ENCODE measurements around the gene SEC23B.
"Not testable (repeated sequence)": the region's sequence is repeated elsewhere in the genome, so short reads cannot be mapped to it uniquely, and the experiment has no call there.

SEC23B gene

DNA sequence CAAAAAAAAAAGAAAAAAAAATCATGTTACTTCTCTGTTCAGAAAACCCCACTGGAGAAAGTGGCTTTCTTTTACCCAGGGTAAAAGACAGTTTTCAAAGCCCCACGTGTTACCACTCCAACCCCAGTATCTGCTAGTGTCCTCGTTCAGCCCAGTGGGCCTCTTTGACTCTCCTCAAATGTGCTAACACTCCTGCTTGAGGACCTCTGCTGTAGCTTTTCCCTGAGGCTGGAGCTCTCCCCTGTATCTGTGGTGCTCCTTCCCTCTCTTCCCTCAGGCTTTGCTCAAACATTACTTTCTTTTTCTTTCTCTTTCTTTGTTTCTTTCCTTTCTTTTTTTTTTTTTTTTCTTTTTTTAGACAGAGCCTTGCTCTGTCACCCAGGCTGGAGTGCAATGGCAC lies 15.3 kb downstream of the SEC23B start:
- H3K36me3 ChIP-seq (ENCODE audit: insufficient read depth, low read length), result peaks cover 44% of the 10 kb centered on the region
- no peaks in the 10 kb centered on the region for H3K9me2 ChIP-seq (ENCODE audit: low read depth, low read length)
- H2AFZ ChIP-seq (ENCODE audit: low read length), result no peak overlapping the region
- no peaks in the 10 kb centered on the region for H3F3A ChIP-seq (ENCODE audit: insufficient read depth, low read length)
- H3K4me2 ChIP-seq (ENCODE audit: low read length), result no peak overlapping the region
- TF ChIP-seq, protein P1, sequence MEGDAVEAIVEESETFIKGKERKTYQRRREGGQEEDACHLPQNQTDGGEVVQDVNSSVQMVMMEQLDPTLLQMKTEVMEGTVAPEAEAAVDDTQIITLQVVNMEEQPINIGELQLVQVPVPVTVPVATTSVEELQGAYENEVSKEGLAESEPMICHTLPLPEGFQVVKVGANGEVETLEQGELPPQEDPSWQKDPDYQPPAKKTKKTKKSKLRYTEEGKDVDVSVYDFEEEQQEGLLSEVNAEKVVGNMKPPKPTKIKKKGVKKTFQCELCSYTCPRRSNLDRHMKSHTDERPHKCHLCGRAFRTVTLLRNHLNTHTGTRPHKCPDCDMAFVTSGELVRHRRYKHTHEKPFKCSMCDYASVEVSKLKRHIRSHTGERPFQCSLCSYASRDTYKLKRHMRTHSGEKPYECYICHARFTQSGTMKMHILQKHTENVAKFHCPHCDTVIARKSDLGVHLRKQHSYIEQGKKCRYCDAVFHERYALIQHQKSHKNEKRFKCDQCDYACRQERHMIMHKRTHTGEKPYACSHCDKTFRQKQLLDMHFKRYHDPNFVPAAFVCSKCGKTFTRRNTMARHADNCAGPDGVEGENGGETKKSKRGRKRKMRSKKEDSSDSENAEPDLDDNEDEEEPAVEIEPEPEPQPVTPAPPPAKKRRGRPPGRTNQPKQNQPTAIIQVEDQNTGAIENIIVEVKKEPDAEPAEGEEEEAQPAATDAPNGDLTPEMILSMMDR (IDR thresholded peaks at IDR 0.05; ENCODE audit: low read length), result no peak
- no peak for TF ChIP-seq EZH2 (IDR thresholded peaks at IDR 0.05; ENCODE audit: borderline replicate concordance, low read length)
- H3K27ac ChIP-seq (ENCODE audit: low read depth, low read length, poor library complexity, severe bottlenecking), result no peak overlapping the region
- H3K79me2 ChIP-seq (ENCODE audit: insufficient read depth, low read length), result no peaks in the 10 kb centered on the region
- no peaks in the 10 kb centered on the region for H3K9me3 ChIP-seq (ENCODE audit: low read length)
- H3K27me3 ChIP-seq (ENCODE audit: insufficient read depth, low read length), result no peaks in the 10 kb centered on the region
- no peak overlapping the region for H3K4me3 ChIP-seq (ENCODE audit: low read depth, low read length, poor library complexity, severe bottlenecking)
- H3K4me1 ChIP-seq (ENCODE audit: insufficient read depth, low read length, severe bottlenecking), result no peaks in the 10 kb centered on the region
- no peak overlapping the region for H3K9ac ChIP-seq (ENCODE audit: low read length)
- no peaks in the 10 kb centered on the region for H4K20me1 ChIP-seq (ENCODE audit: insufficient read depth, low read length)

DNA sequence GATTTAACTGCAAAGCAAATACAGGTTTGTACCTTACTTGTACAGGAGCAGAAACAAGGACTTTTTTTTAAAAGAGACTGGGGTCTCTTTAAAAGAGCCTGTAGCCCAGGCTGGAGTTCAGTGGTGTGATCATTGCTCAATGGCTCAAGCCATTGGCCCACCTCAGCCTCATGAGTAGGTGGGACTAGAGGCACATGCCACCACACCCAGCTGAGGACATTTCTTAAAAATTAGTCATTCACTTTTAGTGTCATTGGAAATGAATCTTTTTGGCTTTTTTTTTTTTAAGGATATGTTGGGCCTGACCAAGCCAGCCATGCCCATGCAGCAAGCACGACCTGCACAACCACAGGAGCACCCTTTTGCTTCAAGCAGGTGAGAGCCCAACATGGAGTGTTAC lies 16.9 kb downstream of the SEC23B start:
- no peaks in the 10 kb centered on the region for H3K79me2 ChIP-seq (ENCODE audit: insufficient read depth, low read length)
- no peaks in the 10 kb centered on the region for H3K27me3 ChIP-seq (ENCODE audit: insufficient read depth, low read length)
- H3K4me3 ChIP-seq (ENCODE audit: low read depth, low read length, poor library complexity, severe bottlenecking), result no peak overlapping the region
- no peaks in the 10 kb centered on the region for H3K9me2 ChIP-seq (ENCODE audit: low read depth, low read length)
- peaks cover 60% of the 10 kb centered on the region for H3K36me3 ChIP-seq (ENCODE audit: insufficient read depth, low read length)
- H3K27ac ChIP-seq (ENCODE audit: low read depth, low read length, poor library complexity, severe bottlenecking), result no peak overlapping the region
- H3K4me2 ChIP-seq (ENCODE audit: low read length), result no peak overlapping the region
- no peaks in the 10 kb centered on the region for H3F3A ChIP-seq (ENCODE audit: insufficient read depth, low read length)
- no peak for TF ChIP-seq EZH2 (IDR thresholded peaks at IDR 0.05; ENCODE audit: borderline replicate concordance, low read length)
- TF ChIP-seq, protein P1 (IDR thresholded peaks at IDR 0.05; ENCODE audit: low read length), result no peak
- no peak overlapping the region for H3K9ac ChIP-seq (ENCODE audit: low read length)
- H3K9me3 ChIP-seq (ENCODE audit: low read length), result no peaks in the 10 kb centered on the region
- no peaks in the 10 kb centered on the region for H4K20me1 ChIP-seq (ENCODE audit: insufficient read depth, low read length)
- H3K4me1 ChIP-seq (ENCODE audit: insufficient read depth, low read length, severe bottlenecking), result no peaks in the 10 kb centered on the region
- H2AFZ ChIP-seq (ENCODE audit: low read length), result no peak overlapping the region

DNA sequence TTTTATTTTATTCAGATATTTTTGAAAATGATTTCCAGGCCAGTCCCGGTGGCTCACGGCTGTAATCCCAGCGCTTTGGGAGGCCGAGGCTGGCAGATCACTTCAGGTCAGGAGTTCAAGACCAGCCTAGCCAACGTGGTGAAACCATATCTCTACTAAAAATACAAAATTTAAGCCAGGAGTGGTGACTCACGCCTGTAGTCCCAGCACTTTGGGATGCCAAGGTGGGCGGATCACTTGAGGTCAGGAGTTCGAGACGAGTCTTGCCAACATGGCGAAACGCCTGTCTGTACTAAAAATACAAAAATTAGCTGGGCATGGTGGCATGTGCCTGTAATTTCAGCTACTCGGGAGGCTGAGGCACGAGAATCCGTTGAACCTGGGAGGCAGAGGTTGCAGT lies 19.0 kb downstream of the SEC23B start:
- not testable (repeated sequence) for H3K79me2 ChIP-seq (ENCODE audit: insufficient read depth, low read length); H3F3A ChIP-seq (ENCODE audit: insufficient read depth, low read length); H3K9me2 ChIP-seq (ENCODE audit: low read depth, low read length); H4K20me1 ChIP-seq (ENCODE audit: insufficient read depth, low read length); H3K27ac ChIP-seq (ENCODE audit: low read depth, low read length, poor library complexity, severe bottlenecking); H3K27me3 ChIP-seq (ENCODE audit: insufficient read depth, low read length); H3K4me2 ChIP-seq (ENCODE audit: low read length); H3K4me1 ChIP-seq (ENCODE audit: insufficient read depth, low read length, severe bottlenecking); H3K4me3 ChIP-seq (ENCODE audit: low read depth, low read length, poor library complexity, severe bottlenecking); H3K9me3 ChIP-seq (ENCODE audit: low read length); H3K9ac ChIP-seq (ENCODE audit: low read length); H2AFZ ChIP-seq (ENCODE audit: low read length)
- H3K36me3 ChIP-seq (ENCODE audit: insufficient read depth, low read length), result peaks cover 78% of the 10 kb centered on the region

DNA sequence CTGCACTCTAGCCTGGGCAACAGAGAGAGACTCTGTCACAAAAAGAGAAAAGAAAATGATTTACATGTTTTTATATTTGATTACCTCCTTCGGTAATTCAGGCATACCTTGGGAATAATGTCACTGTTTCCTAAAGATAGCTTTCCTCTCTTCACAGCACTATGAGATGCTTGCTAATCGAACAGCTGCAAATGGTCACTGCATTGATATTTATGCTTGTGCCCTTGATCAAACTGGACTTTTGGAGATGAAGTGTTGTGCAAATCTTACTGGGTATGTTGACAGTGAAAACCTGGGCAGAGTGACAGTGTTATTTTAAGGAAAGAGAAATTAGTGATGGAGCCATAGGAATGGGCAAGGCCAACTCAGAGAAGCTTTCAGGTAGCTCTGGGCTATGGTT lies 19.6 kb downstream of the SEC23B start:
- Histone ChIP-seq H3K79me2 (ENCODE audit: insufficient read depth, low read length) (no peaks in the 10 kb centered on the region), H3K9me2 (ENCODE audit: low read depth, low read length) (no peaks in the 10 kb centered on the region), H3K9me3 (ENCODE audit: low read length) (no peaks in the 10 kb centered on the region), H3K4me1 (ENCODE audit: insufficient read depth, low read length, severe bottlenecking) (no peaks in the 10 kb centered on the region), H3F3A (ENCODE audit: insufficient read depth, low read length) (no peaks in the 10 kb centered on the region), H3K4me3 (ENCODE audit: low read depth, low read length, poor library complexity, severe bottlenecking) (no peak overlapping the region), H2AFZ (ENCODE audit: low read length) (no peak overlapping the region), H3K36me3 (ENCODE audit: insufficient read depth, low read length) (peaks cover 84% of the 10 kb centered on the region), H3K27ac (ENCODE audit: low read depth, low read length, poor library complexity, severe bottlenecking) (no peak overlapping the region), H3K27me3 (ENCODE audit: insufficient read depth, low read length) (no peaks in the 10 kb centered on the region), H3K4me2 (ENCODE audit: low read length) (no peak overlapping the region), H3K9ac (ENCODE audit: low read length) (no peak overlapping the region), H4K20me1 (ENCODE audit: insufficient read depth, low read length) (no peaks in the 10 kb centered on the region)
- TF ChIP-seq, protein P1 (IDR thresholded peaks at IDR 0.05; ENCODE audit: low read length), result no peak
- no peak for TF ChIP-seq EZH2 (IDR thresholded peaks at IDR 0.05; ENCODE audit: borderline replicate concordance, low read length)
